ENCODE data around the gene TXNDC9. TPM values are rescaled to one million over a fixed set of nuclear protein-coding genes. Genes with fewer than 3 reads are reported as not detected.

Gene TXNDC9, protein sequence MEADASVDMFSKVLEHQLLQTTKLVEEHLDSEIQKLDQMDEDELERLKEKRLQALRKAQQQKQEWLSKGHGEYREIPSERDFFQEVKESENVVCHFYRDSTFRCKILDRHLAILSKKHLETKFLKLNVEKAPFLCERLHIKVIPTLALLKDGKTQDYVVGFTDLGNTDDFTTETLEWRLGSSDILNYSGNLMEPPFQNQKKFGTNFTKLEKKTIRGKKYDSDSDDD
- total RNA-seq = 56.1 TPM

DNA sequence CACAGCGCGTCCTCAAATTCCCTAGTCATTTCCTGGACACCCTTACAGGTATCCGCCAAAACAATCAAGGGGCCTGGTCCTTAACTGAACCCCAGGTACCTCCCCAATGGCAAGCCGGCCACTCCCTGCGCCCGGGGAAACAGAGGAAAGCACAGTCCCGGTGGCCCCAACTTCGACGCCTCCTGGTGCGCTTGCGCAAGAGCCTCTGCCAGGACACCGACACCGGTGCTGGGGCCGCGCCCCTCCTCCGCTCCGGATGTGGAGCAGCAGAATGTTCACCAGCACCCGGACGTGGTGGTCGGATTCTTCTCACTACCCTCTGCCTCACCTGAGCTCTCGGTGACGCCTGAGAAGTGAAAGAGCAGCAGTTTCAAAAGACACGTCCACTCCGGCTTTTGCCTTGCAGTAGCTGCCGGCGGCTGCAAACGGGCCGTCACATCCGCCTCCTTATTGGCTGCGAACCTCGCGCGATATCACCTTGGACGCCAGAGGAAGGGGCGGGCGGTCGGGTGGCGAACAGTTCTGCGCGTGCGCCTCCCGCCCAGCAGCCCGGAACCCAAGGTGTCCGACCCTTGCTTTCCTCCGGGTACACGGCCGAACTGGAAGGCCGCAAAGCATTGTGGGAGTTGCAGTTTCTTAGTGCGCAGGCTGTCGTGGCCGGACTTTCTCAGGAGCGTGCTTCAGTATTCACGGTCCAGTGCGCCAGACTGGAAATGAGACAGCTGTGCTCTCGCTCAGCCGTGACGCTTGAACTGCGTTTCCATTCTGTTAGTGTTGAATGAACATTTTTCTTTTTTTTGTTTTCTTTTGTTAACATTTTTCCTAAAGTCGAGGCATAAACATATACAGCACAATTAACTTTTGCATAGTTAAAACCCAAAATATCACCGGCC lies at the start of gene TXNDC9:
TSS of gene TXNDC9 (minus strand) at position 423 of the 893 bp plus-strand sequence. CDS start 3,123 bp downstream, outside the sequence.

DNA sequence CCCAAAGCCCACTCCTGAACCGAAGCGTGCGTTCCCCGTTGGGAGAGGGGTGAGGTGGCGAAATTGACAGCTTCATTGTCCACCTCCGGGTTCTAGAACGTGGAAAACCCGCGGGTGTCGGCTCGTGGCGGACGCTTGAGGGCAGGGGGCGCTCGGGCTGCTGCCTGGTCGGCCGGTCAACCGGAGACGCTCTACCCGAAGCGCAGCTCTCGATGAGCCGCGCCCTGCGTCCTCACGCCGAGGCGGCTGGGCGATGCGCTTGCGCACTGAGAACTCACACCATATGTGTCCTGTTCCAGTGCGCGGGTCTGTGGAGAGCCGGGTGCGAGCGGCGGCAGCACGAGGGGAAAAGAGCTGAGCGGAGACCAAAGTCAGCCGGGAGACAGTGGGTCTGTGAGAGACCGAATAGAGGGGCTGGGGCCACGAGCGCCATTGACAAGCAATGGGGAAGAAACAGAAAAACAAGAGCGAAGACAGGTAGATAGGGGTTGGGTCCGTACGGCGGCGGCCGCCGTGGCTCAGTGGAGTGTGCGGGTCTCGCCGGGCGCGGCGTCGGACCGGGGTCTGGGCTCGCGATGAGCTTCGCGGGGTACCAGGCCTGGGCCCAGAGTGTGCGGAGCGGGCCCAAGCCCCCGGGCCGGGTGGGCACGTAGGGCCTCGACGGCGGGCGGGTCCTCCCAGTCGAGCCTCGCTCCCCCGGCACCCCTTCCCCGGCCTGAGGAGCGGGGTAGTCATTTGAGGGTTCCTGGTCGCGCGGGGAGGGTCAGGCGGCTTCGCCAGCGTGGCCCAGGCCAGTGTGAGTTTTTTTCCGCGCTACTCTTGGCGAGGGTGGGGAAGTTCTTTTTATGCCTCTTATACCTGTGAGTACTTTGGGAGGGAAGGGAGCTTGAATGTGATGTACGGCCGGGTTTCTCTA lies 1.2 kb upstream of the TXNDC9 start, which contains the start of gene EIF5B:
TSS of gene EIF5B (plus strand) at position 277 of the 916 bp plus-strand sequence. CDS start at position 443, 166 bp downstream.

DNA sequence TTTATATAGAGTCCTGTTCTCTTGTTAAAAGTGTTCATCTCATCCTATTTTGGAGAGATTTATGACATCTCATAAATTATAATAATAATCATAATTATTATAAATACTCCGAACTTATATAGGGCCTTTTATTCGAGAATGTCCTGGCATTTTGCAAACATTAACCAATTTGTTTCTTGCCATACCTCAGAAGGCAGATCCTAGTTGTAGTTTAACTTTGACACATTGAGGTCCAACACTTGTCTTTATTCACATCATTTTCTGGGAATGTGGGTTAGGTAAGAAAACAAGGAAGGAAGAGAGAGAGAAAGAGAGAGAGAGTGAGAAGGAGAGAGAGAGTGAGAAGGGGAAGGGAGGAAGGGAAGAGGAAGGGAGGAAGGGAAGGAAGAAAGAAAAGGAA lies 35.0 kb downstream of the TXNDC9 start, which contains the start of gene LYG1:
TSS of gene LYG1 (minus strand) at position 101 of the 400 bp plus-strand sequence. CDS start 5,527 bp downstream, outside the sequence.

Other genes starting within 250 kb of the TXNDC9 start
- 17.5 TPM for gene C2orf15, start 194.6 kb downstream of the TXNDC9 start, total RNA-seq
- 26.5 TPM for gene TSGA10, start 181.4 kb downstream of the TXNDC9 start, total RNA-seq
- gene LIPT1, start 181.4 kb downstream of the TXNDC9 start, total RNA-seq = 6.7 TPM
- gene MITD1, start 155.3 kb downstream of the TXNDC9 start, total RNA-seq = 23.1 TPM
- 64.6 TPM for gene MRPL30, start 155.1 kb downstream of the TXNDC9 start, total RNA-seq
- not detected for gene LYG2, start 80.7 kb downstream of the TXNDC9 start, total RNA-seq
- 0.46 TPM for gene LYG1, start 35.1 kb downstream of the TXNDC9 start, total RNA-seq
- gene EIF5B, start 1.1 kb upstream of the TXNDC9 start, total RNA-seq = 18.7 TPM
- gene REV1, start 153.7 kb upstream of the TXNDC9 start, total RNA-seq = 76.6 TPM